Lower lobe of right lung (tissue), 2 donors: Measurements from ENCODE around the gene DCAF8. TPM values are rescaled to one million over a fixed set of nuclear protein-coding genes. Genes with fewer than 3 reads are reported as not detected.

Source experiments
- ATAC-seq, 2 donors: fragments of 200-7000 bp; cut with Tn5 transposase; one replicate each; pipeline ENCODE4 v1.9.1; 2020 to 2022; ENCODE audit warnings: mild to moderate bottlenecking in 2 of 2, moderate library complexity in 2 of 2
- DNase-seq: peaks from one replicate; pipeline ENCODE4 v3.0.0-alpha.2; 2020
- H3K27ac ChIP-seq: fragments of 200-600 bp; one replicate; pipeline ENCODE4 v1.8.0; 2022
- H3K27me3 ChIP-seq: fragments of 200-600 bp; one replicate; pipeline ENCODE4 v1.8.0; 2022; ENCODE audit warnings: low read depth
- H3K36me3 ChIP-seq: fragments of 200-600 bp; one replicate; pipeline ENCODE4 v1.8.0; 2022; ENCODE audit warnings: mild to moderate bottlenecking
- H3K4me1 ChIP-seq: fragments of 200-600 bp; one replicate; pipeline ENCODE4 v1.8.0; 2022
- H3K4me3 ChIP-seq: fragments of 200-600 bp; one replicate; pipeline ENCODE4 v1.8.0; 2022; ENCODE audit warnings: mild to moderate bottlenecking
- H3K9me3 ChIP-seq: fragments of 200-600 bp; one replicate; pipeline ENCODE4 v1.8.0; 2022
- CTCF ChIP-seq: fragments of 200-600 bp; IDR thresholded peaks from one replicate; pipeline ENCODE4 v1.8.0; 2022; ENCODE audit warnings: antibody characterized with exemption, mild to moderate bottlenecking
- intact Hi-C: fragments of 100-400 bp; cut with DNase I; formaldehyde crosslinking; loops from one replicate; pipeline ENCODE4 v1.11.0; 2022
- total RNA-seq: library from RNA; stranded (reverse); fragmentation: NEBNext Ultra II Directional; extraction: Animal tissue kit (Norgen Biotek cat#: 25700); gene quantifications from one replicate; pipeline ENCODE4 v1.2.1, GENCODE V29; 2021
- donor health status: DM: no; HTN: yes; CAD: no; lungs with severe emphysema.

DCAF8 gene
- total RNA-seq, 1 donor from 2014 or later = 114 TPM

GRCh38 chr1:160191756-160192155, 70.6 kb downstream of the DCAF8 start:
- DNase-seq = no peak
- no peak for TF ChIP-seq CTCF
- no peak overlapping the region for H3K27ac ChIP-seq
- no peak overlapping the region for H3K4me3 ChIP-seq
- H3K4me1 ChIP-seq = peaks cover 9% of the 10 kb centered on the region
- ATAC-seq = no peak
- H3K9me3 ChIP-seq = no peaks in the 10 kb centered on the region
- H3K36me3 ChIP-seq = no peaks in the 10 kb centered on the region
- intact Hi-C loops = no loop called here
- no peaks in the 10 kb centered on the region for H3K27me3 ChIP-seq

GRCh38 chr1:160189649-160190625, 72.4 kb downstream of the DCAF8 start, which contains the start of gene CASQ1:
CASQ1 (plus strand) TSS chr1:160190575; CDS start chr1:160190752, 177 bp downstream.
- TF ChIP-seq CTCF = no peak
- Histone ChIP-seq H3K27ac (no peak within 1 kb of the TSS), H3K9me3 (no peaks in the 10 kb centered on the region), H3K36me3 (no peaks in the 10 kb centered on the region), H3K4me3 (no peak within 1 kb of the TSS), H3K4me1 (peaks cover 9% of the 10 kb centered on the region), H3K27me3 (no peaks in the 10 kb centered on the region)
- intact Hi-C loops = no loop called here
- DNase-seq = no peak
- no peak for ATAC-seq

- DNase-seq (no peak), ATAC-seq (no peak)
- no peaks in the 10 kb centered on the region for H3K27me3 ChIP-seq
- H3K9me3 ChIP-seq = no peaks in the 10 kb centered on the region
- no peak overlapping the region for H3K4me3 ChIP-seq
- no peak overlapping the region for H3K27ac ChIP-seq
- intact Hi-C loops = no loop called here
- H3K4me1 ChIP-seq = peaks cover 6% of the 10 kb centered on the region
- TF ChIP-seq CTCF = no peak
- no peaks in the 10 kb centered on the region for H3K36me3 ChIP-seq
These were observed 74.0 kb downstream of the DCAF8 start for GRCh38 chr1:160188341-160188740.

- no peak for DNase-seq
- Histone ChIP-seq H3K4me1 (no peaks in the 10 kb centered on the region), H3K27ac (no peak overlapping the region), H3K9me3 (no peaks in the 10 kb centered on the region), H3K36me3 (no peaks in the 10 kb centered on the region), H3K4me3 (no peak overlapping the region), H3K27me3 (no peaks in the 10 kb centered on the region)
- ATAC-seq = no peak
- TF ChIP-seq CTCF = no peak
- intact Hi-C loops = no loop called here
These were observed 74.9 kb downstream of the DCAF8 start for GRCh38 chr1:160187407-160187806.

- DNase-seq (no peak), ATAC-seq (no peak)
- H3K9me3 ChIP-seq = no peaks in the 10 kb centered on the region
- no peaks in the 10 kb centered on the region for H3K36me3 ChIP-seq
- no peak for TF ChIP-seq CTCF
- no peaks in the 10 kb centered on the region for H3K27me3 ChIP-seq
- intact Hi-C loops = no loop called here
- no peak overlapping the region for H3K27ac ChIP-seq
- no peaks in the 10 kb centered on the region for H3K4me1 ChIP-seq
- H3K4me3 ChIP-seq = no peak overlapping the region
These were observed 75.6 kb downstream of the DCAF8 start for GRCh38 chr1:160186729-160187128.
